ENCODE measurements around the gene LALBA.

DNA sequence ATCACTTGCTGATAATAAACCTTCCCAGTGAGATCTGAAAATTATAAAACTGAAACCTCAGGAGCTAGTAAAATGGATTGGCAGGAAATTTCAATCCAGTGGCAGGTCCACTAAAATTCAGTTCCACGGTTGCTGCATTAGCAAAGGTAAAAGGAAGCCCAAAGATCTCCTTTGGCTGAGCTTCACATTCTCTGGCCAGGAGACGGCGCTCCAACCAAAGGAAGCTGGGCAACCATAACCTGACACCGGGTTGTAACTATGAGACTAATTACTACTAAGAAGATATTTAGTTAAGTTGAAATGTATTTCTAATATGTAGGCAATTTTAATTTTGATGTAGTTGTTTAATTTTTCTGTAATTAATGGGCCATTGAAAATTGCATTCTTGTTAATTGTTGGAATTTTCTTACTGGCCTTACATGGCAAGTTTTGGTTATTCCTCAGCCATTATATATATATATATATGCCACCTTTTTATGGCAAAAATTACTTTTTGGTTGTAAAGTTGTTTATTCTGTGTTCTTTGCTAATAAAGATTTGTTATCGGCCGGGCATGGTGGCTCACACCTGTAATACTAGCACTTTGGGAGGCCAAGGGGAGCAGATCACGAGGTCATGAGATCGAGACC, 27.4 kb downstream of the LALBA start:
- no peak for TF ChIP-seq GATA2 (IDR thresholded peaks at IDR 0.05; ENCODE audit: low read depth, low read length)
- TF ChIP-seq GATA3 (IDR thresholded peaks at IDR 0.05; ENCODE audit: low read depth, low read length), result no peak
